A673 (cell line): Measurements from ENCODE around the gene MIER2. TPM values are rescaled to one million over a fixed set of nuclear protein-coding genes. Genes with fewer than 3 reads are reported as not detected.

Source experiments
- BruUV-seq: library from RNA; stranded (reverse); fragments of 400-500 nt; replicated peaks from 2 replicates; lab custom pipeline; 2021; lab: Mats Ljungman, UMichigan
- CTCF ChIA-PET: fragments of 300-600 bp; sonication (Branson Sonifier 250); formaldehyde crosslinking; loops from one replicate; lab custom pipeline; 2022; ENCODE audit warnings: antibody characterized with exemption; lab: Charles Lee
- POLR2A ChIA-PET: fragments of 300-600 bp; sonication (Branson Sonifier 250); formaldehyde crosslinking; loops from one replicate; lab custom pipeline; 2022; ENCODE audit warnings: antibody characterized with exemption; ENCODE audit not compliant: low non-redundant PET; lab: Charles Lee
- DNase-seq: peaks from one replicate; pipeline ENCODE4 v3.0.0-alpha.2; 2015; ENCODE audit warnings: low spot score
- H3K27ac ChIP-seq: fragments of 200-600 bp; sonication (generic); 2 replicates; pipeline ENCODE4 v1.5.1; 2016; ENCODE audit warnings: mixed run types, low read depth, mild to moderate bottlenecking, mixed read lengths, antibody characterized with exemption, low read length; ENCODE audit not compliant: poor library complexity, severe bottlenecking
- H3K27me3 ChIP-seq: fragments of 200-600 bp; sonication (generic); replicated peaks from 2 replicates; pipeline ENCODE4 v1.6.1; 2017; ENCODE audit warnings: mixed run types, low read depth, mild to moderate bottlenecking, mixed read lengths, antibody characterized with exemption, low read length; ENCODE audit not compliant: insufficient read depth, poor library complexity
- H3K36me3 ChIP-seq: fragments of 200-600 bp; sonication (generic); 2 replicates; pipeline ENCODE4 v1.6.1; 2016; ENCODE audit warnings: mixed run types, mild to moderate bottlenecking, mixed read lengths, antibody characterized with exemption, low read length; ENCODE audit not compliant: insufficient read depth, poor library complexity, severe bottlenecking
- H3K4me1 ChIP-seq: fragments of 200-600 bp; sonication (generic); 2 replicates; pipeline ENCODE4 v1.6.1; 2017; ENCODE audit warnings: mixed run types, mild to moderate bottlenecking, mixed read lengths, antibody characterized with exemption, low read length; ENCODE audit not compliant: insufficient read depth, poor library complexity, severe bottlenecking
- H3K4me3 ChIP-seq: fragments of 200-600 bp; sonication (generic); 2 replicates; pipeline ENCODE4 v1.5.1; 2016; ENCODE audit warnings: low read depth, mixed run types, mild to moderate bottlenecking, mixed read lengths, low read length; ENCODE audit not compliant: poor library complexity, severe bottlenecking
- H3K9me3 ChIP-seq: fragments of 200-600 bp; sonication (generic); 2 replicates; pipeline ENCODE4 v1.6.1; 2016; ENCODE audit warnings: mixed run types, low read depth, mild to moderate bottlenecking, mixed read lengths, antibody characterized with exemption, low read length; ENCODE audit not compliant: poor library complexity, severe bottlenecking
- EZH2 ChIP-seq: fragments of 200-600 bp; sonication (generic); IDR thresholded peaks from 2 replicates; pipeline ENCODE4 v1.6.1; 2017; ENCODE audit warnings: borderline replicate concordance, low read depth, mild to moderate bottlenecking, mixed read lengths, antibody characterized with exemption, low read length; ENCODE audit not compliant: poor library complexity, severe bottlenecking
- intact Hi-C: fragments of 100-400 bp; cut with micrococcal nuclease; formaldehyde crosslinking; loops from one replicate; pipeline ENCODE4 v1.10.0; 2022; ENCODE audit not compliant: unreplicated experiment
- total RNA-seq: library from RNA; stranded (reverse); gene quantifications from 2 replicates; pipeline ENCODE4 v1.2.3, GENCODE V29; 2021
- TF ChIP-seq, protein P1 (sequence below): fragments of 300-800, 200-600 bp; sonication (generic); conservative IDR thresholded peaks from 2 replicates; pipeline ENCODE4 v1.5.1; 2017; ENCODE audit warnings: low read depth, mild to moderate bottlenecking, antibody characterized with exemption, low read length, moderate library complexity, mixed read lengths

The MIER2 gene
- total RNA-seq, 1 experiment from 2014 or later = 47.8 TPM

- no peaks in the 10 kb centered on the region for H3K9me3 ChIP-seq
These were observed 31.5 kb upstream of the MIER2 start for GRCh38 chr19:376111-376470.

GRCh38 chr19:375395-376110 is 31.0 kb upstream of the MIER2 start:
- Histone ChIP-seq H3K27me3 (no peaks in the 10 kb centered on the region), H3K9me3 (no peaks in the 10 kb centered on the region), H3K27ac (no peak overlapping the region), H3K4me3 (no peak overlapping the region), H3K36me3 (no peaks in the 10 kb centered on the region), H3K4me1 (peaks cover 9% of the 10 kb centered on the region)
- ChIA-PET POLR2A (no interaction called here), CTCF (no interaction called here)
- TF ChIP-seq EZH2 = no peak
- TF ChIP-seq, protein P1, sequence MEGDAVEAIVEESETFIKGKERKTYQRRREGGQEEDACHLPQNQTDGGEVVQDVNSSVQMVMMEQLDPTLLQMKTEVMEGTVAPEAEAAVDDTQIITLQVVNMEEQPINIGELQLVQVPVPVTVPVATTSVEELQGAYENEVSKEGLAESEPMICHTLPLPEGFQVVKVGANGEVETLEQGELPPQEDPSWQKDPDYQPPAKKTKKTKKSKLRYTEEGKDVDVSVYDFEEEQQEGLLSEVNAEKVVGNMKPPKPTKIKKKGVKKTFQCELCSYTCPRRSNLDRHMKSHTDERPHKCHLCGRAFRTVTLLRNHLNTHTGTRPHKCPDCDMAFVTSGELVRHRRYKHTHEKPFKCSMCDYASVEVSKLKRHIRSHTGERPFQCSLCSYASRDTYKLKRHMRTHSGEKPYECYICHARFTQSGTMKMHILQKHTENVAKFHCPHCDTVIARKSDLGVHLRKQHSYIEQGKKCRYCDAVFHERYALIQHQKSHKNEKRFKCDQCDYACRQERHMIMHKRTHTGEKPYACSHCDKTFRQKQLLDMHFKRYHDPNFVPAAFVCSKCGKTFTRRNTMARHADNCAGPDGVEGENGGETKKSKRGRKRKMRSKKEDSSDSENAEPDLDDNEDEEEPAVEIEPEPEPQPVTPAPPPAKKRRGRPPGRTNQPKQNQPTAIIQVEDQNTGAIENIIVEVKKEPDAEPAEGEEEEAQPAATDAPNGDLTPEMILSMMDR = no peak
- DNase-seq = no peak
- BruUV-seq = no TSS peak
- intact Hi-C loops = no loop called here

More at GRCh38 chr19:376111-376470, 31.5 kb upstream of the MIER2 start:
- BruUV-seq = no TSS peak
- no peak for DNase-seq
- ChIA-PET POLR2A (no interaction called here), CTCF (no interaction called here)
- intact Hi-C loops = no loop called here
- peaks cover 9% of the 10 kb centered on the region for H3K4me1 ChIP-seq
- no peaks in the 10 kb centered on the region for H3K36me3 ChIP-seq
- H3K27ac ChIP-seq = no peak overlapping the region
- no peaks in the 10 kb centered on the region for H3K27me3 ChIP-seq
- no peak overlapping the region for H3K4me3 ChIP-seq
- TF ChIP-seq, protein P1 = no peak

- H3K4me3 ChIP-seq = no peak overlapping the region
- peaks cover 9% of the 10 kb centered on the region for H3K4me1 ChIP-seq
- no peaks in the 10 kb centered on the region for H3K27me3 ChIP-seq
- CTCF ChIA-PET = no interaction called here
- intact Hi-C loops = no loop called here
- TF ChIP-seq, protein P1 = no peak
- TF ChIP-seq EZH2 = no peak
- no peaks in the 10 kb centered on the region for H3K9me3 ChIP-seq
- H3K36me3 ChIP-seq = no peaks in the 10 kb centered on the region
- POLR2A ChIA-PET = no interaction called here
- no peak overlapping the region for H3K27ac ChIP-seq
- no TSS peak for BruUV-seq
- DNase-seq = no peak
These were observed 30.3 kb upstream of the MIER2 start for GRCh38 chr19:374886-375235.
